Nephron progenitor cell (in vitro differentiated cells): ENCODE data around the gene PDXK.
A peak's percentile ranks its signal among the peaks of the same experiment; 100 is the strongest.

Experiments
- DNase-seq: peaks from one replicate; pipeline ENCODE4 v3.0.0; 2021
- H3K27ac Mint-ChIP-seq: 2 replicates; pipeline ENCODE4 v1.8.0; 2021; ENCODE audit warnings: mild to moderate bottlenecking, moderate library complexity, mixed read lengths
- H3K27me3 Mint-ChIP-seq: 2 replicates; pipeline ENCODE4 v1.8.0; 2021; ENCODE audit warnings: mild to moderate bottlenecking, low read depth, mixed read lengths; ENCODE audit not compliant: poor library complexity
- H3K36me3 Mint-ChIP-seq: 2 replicates; pipeline ENCODE4 v1.8.0; 2021; ENCODE audit warnings: low read depth, mixed read lengths
- H3K4me1 Mint-ChIP-seq: 2 replicates; pipeline ENCODE4 v1.8.0; 2021; ENCODE audit warnings: mixed read lengths
- H3K4me3 Mint-ChIP-seq: 2 replicates; pipeline ENCODE4 v1.8.0; 2021; ENCODE audit warnings: mild to moderate bottlenecking, moderate library complexity, mixed read lengths
- H3K9me3 Mint-ChIP-seq: 2 replicates; pipeline ENCODE4 v1.8.0; 2021; ENCODE audit warnings: mild to moderate bottlenecking, moderate library complexity, mixed read lengths
- CTCF ChIP-seq: fragments of 200-600 bp; sonication (generic); IDR thresholded peaks from 2 replicates; pipeline ENCODE4 v1.5.0; 2021; ENCODE audit warnings: antibody characterized with exemption

Gene PDXK

GRCh38 chr21:43767498-43767983 is 48.6 kb downstream of the PDXK start:
- peaks cover 46% of the 10 kb centered on the region for H3K4me1 Mint-ChIP-seq
- peaks cover 12% of the 10 kb centered on the region for H3K36me3 Mint-ChIP-seq
- TF ChIP-seq CTCF = no peak
- H3K27ac Mint-ChIP-seq = peak overlapping the region; percentile 89
- no peak overlapping the region for H3K4me3 Mint-ChIP-seq
- H3K27me3 Mint-ChIP-seq = no peaks in the 10 kb centered on the region
- no peak for DNase-seq
- no peaks in the 10 kb centered on the region for H3K9me3 Mint-ChIP-seq

GRCh38 chr21:43767984-43768867 is 49.3 kb downstream of the PDXK start:
- Mint-ChIP-seq H3K9me3 (no peaks in the 10 kb centered on the region), H3K27me3 (no peaks in the 10 kb centered on the region), H3K4me1 (peaks cover 50% of the 10 kb centered on the region), H3K27ac (peak overlapping the region; percentile 89), H3K36me3 (peaks cover 11% of the 10 kb centered on the region), H3K4me3 (no peak overlapping the region)
- TF ChIP-seq CTCF = no peak
- no peak for DNase-seq

- no peaks in the 10 kb centered on the region for H3K9me3 Mint-ChIP-seq
- H3K4me3 Mint-ChIP-seq = no peak overlapping the region
- peaks cover 54% of the 10 kb centered on the region for H3K4me1 Mint-ChIP-seq
- TF ChIP-seq CTCF = no peak
- peaks cover 14% of the 10 kb centered on the region for H3K36me3 Mint-ChIP-seq
- peak overlapping the region; percentile 70 for H3K27ac Mint-ChIP-seq
- no peaks in the 10 kb centered on the region for H3K27me3 Mint-ChIP-seq
- no peak for DNase-seq
Observed at GRCh38 chr21:43768868-43769167, 49.9 kb downstream of the PDXK start.

- Mint-ChIP-seq H3K27ac (peak overlapping the region; percentile 70), H3K4me3 (no peak overlapping the region), H3K4me1 (peaks cover 59% of the 10 kb centered on the region), H3K9me3 (no peaks in the 10 kb centered on the region), H3K36me3 (peaks cover 19% of the 10 kb centered on the region), H3K27me3 (no peaks in the 10 kb centered on the region)
- TF ChIP-seq CTCF = no peak
- DNase-seq = no peak
Observed at GRCh38 chr21:43769325-43769958, 50.5 kb downstream of the PDXK start.

GRCh38 chr21:43770066-43770655 is 51.2 kb downstream of the PDXK start:
- Mint-ChIP-seq H3K36me3 (peaks cover 19% of the 10 kb centered on the region), H3K9me3 (no peaks in the 10 kb centered on the region), H3K27me3 (no peaks in the 10 kb centered on the region), H3K27ac (no peak overlapping the region), H3K4me1 (peaks cover 65% of the 10 kb centered on the region), H3K4me3 (no peak overlapping the region)
- no peak for DNase-seq
- no peak for TF ChIP-seq CTCF
